ENCODE results near the gene SLC9A7. TPM values are rescaled to one million over a fixed set of nuclear protein-coding genes. Genes with fewer than 3 reads are reported as not detected.

SLC9A7 gene
- total and polyA plus RNA-seq, 2 experiments from 2014 or later, result 2.5 to 15.4 TPM

DNA sequence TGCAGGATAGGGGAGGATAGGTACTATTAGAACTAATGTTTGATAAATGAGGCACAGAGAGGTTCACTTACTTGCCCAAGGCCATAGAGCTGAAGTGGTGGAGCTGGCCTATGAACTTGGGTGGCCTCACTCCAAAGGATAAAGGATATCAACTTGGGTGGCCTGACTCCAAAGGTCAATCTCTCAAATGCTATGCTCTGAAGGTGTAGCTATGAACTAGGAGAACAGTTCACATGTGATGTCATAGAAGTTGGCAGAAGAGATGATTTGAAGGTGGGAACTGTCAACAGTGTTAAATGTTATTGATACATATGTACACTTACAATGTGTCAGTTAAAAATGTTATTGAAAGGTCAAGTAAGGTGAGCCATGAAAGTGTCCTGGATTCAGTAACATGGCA is 191.5 kb downstream of the SLC9A7 start:
- H3K79me2 ChIP-seq (replicated peaks; ENCODE audit: insufficient read depth), result no peaks in the 10 kb centered on the region
- no peaks in the 10 kb centered on the region for H3K27me3 ChIP-seq (ENCODE audit: insufficient read depth)
- no peaks in the 10 kb centered on the region for H3K36me3 Mint-ChIP-seq (ENCODE audit: low read depth)
- H3K27me3 Mint-ChIP-seq (ENCODE audit: insufficient read depth, low read depth, poor library complexity), result peaks cover 6% of the 10 kb centered on the region
- no peak overlapping the region for H3K27ac ChIP-seq (ENCODE audit: low read depth)
- no peak overlapping the region for H3K4me2 ChIP-seq
- H3K4me3 ChIP-seq, result no peak overlapping the region
- no peak overlapping the region for H3K4me3 Mint-ChIP-seq
- H2AFZ ChIP-seq, result no peak overlapping the region
- H3K4me1 ChIP-seq (ENCODE audit: insufficient read depth), result no peaks in the 10 kb centered on the region
- no peak for ATAC-seq
- DNase-seq (ENCODE audit: low spot score), result no peak
- H3F3A ChIP-seq (replicated peaks; ENCODE audit: low read depth), result no peaks in the 10 kb centered on the region
- H4K20me1 ChIP-seq (replicated peaks; ENCODE audit: insufficient read depth), result no peaks in the 10 kb centered on the region
- no peak overlapping the region for H3K27ac Mint-ChIP-seq
- no peaks in the 10 kb centered on the region for H3K9me2 ChIP-seq (ENCODE audit: insufficient read depth)
- H3K4me1 Mint-ChIP-seq, result peaks cover 12% of the 10 kb centered on the region
- H3K9me3 Mint-ChIP-seq, result no peaks in the 10 kb centered on the region; the same call in 2 of the 3 replicates
- no peaks in the 10 kb centered on the region for H3K36me3 ChIP-seq (ENCODE audit: insufficient read depth)
- TF ChIP-seq NANOG (IDR thresholded peaks at IDR 0.05; ENCODE audit: borderline replicate concordance) (no peak), EZH2 (IDR thresholded peaks at IDR 0.05; ENCODE audit: low read depth, unreplicated experiment) (no peak), EZH2phosphoT487 (IDR thresholded peaks at IDR 0.05; ENCODE audit: unreplicated experiment) (no peak), ZNF114 (CRISPR knock-in tag; IDR thresholded peaks at IDR 0.05) (no peak), STAT1 (IDR thresholded peaks at IDR 0.05; ENCODE audit: unreplicated experiment) (no peak), JUNB (IDR thresholded peaks at IDR 0.05; ENCODE audit: unreplicated experiment) (no peak), POLR2AphosphoS5 (IDR thresholded peaks at IDR 0.05; ENCODE audit: low read depth) (no peak), REST (IDR thresholded peaks at IDR 0.05; ENCODE audit: unreplicated experiment) (no peak), CREB1 (CRISPR knock-in tag; IDR thresholded peaks at IDR 0.05; ENCODE audit: low read depth) (no peak), ZNF462 (CRISPR knock-in tag; IDR thresholded peaks at IDR 0.05) (no peak), ZNF331 (CRISPR knock-in tag; IDR thresholded peaks at IDR 0.05; ENCODE audit: low read depth) (no peak)
- TF ChIP-seq, protein P1, sequence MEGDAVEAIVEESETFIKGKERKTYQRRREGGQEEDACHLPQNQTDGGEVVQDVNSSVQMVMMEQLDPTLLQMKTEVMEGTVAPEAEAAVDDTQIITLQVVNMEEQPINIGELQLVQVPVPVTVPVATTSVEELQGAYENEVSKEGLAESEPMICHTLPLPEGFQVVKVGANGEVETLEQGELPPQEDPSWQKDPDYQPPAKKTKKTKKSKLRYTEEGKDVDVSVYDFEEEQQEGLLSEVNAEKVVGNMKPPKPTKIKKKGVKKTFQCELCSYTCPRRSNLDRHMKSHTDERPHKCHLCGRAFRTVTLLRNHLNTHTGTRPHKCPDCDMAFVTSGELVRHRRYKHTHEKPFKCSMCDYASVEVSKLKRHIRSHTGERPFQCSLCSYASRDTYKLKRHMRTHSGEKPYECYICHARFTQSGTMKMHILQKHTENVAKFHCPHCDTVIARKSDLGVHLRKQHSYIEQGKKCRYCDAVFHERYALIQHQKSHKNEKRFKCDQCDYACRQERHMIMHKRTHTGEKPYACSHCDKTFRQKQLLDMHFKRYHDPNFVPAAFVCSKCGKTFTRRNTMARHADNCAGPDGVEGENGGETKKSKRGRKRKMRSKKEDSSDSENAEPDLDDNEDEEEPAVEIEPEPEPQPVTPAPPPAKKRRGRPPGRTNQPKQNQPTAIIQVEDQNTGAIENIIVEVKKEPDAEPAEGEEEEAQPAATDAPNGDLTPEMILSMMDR (conservative IDR thresholded peaks at IDR 0.05; ENCODE audit: low read depth in 2 of 2), result no peak
- TF ChIP-seq, protein P2, sequence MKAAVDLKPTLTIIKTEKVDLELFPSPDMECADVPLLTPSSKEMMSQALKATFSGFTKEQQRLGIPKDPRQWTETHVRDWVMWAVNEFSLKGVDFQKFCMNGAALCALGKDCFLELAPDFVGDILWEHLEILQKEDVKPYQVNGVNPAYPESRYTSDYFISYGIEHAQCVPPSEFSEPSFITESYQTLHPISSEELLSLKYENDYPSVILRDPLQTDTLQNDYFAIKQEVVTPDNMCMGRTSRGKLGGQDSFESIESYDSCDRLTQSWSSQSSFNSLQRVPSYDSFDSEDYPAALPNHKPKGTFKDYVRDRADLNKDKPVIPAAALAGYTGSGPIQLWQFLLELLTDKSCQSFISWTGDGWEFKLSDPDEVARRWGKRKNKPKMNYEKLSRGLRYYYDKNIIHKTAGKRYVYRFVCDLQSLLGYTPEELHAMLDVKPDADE (IDR thresholded peaks at IDR 0.05), result no peak

Data from GM23338 (cell line).